OCI-LY1 (cell line): ENCODE results near the gene SYT15.

Experiments
- CTCF ChIP-seq: fragments of 200-600 bp; sonication (generic), shearing (Covaris generic); IDR thresholded peaks from 2 replicates; pipeline ENCODE4 v1.5.1; 2017; ENCODE audit warnings: mild to moderate bottlenecking, antibody characterized with exemption, low read length, moderate library complexity, mixed read lengths
- EZH2 ChIP-seq: fragments of 200-600 bp; sonication (generic), shearing (Covaris generic); IDR thresholded peaks from 2 replicates; pipeline ENCODE4 v1.8.0; 2017; ENCODE audit warnings: borderline replicate concordance, mixed run types, mild to moderate bottlenecking, antibody characterized with exemption, low read length, moderate library complexity, mixed read lengths

- TF ChIP-seq CTCF (no peak), EZH2 (no peak)
Observed at GRCh38 chr10:46538717-46539426, 40.1 kb upstream of the SYT15 start.
